Testis (tissue), 3 donors: ENCODE measurements around the gene TUBB. TPM values are rescaled to one million over a fixed set of nuclear protein-coding genes. Genes with fewer than 3 reads are reported as not detected.

Experiments
- DNase-seq: peaks from one replicate; pipeline ENCODE4 v3.0.0-alpha.2; 2019
- H3K27ac ChIP-seq, 2 donors: fragments of 200-600 bp; sonication (generic); one replicate each; pipeline ENCODE4 v1.5.1; 2019
- H3K27me3 ChIP-seq: fragments of 200-600 bp; sonication (generic); one replicate; pipeline ENCODE4 v1.5.1; 2019
- H3K36me3 ChIP-seq: fragments of 200-600 bp; sonication (generic); one replicate; pipeline ENCODE4 v1.5.1; 2017; ENCODE audit warnings: low read depth; ENCODE audit errors: missing control alignments
- H3K4me1 ChIP-seq: fragments of 200-600 bp; sonication (generic); one replicate; pipeline ENCODE4 v1.5.1; 2019
- H3K4me3 ChIP-seq, 2 donors: fragments of 200-600 bp; sonication (generic); one replicate each; pipeline ENCODE4 v1.5.1; 2017 to 2019
- H3K9me3 ChIP-seq: fragments of 200-600 bp; sonication (generic); one replicate; pipeline ENCODE4 v1.5.1; 2017
- CTCF ChIP-seq, 3 experiments: fragments of 450-650 bp in 2 of 3; fragments of 200-600 bp in 1 of 3; sonication (generic) in 1 of 3; IDR thresholded peaks; one replicate each; pipeline ENCODE4 v1.5.1; 2016 to 2019; ENCODE audit warnings: antibody characterized with exemption in 3 of 3, mild to moderate bottlenecking in 2 of 3, moderate library complexity in 1 of 3
- POLR2A ChIP-seq: fragments of 450-650 bp; IDR thresholded peaks from one replicate; pipeline ENCODE4 v1.6.1; 2017; ENCODE audit warnings: antibody characterized with exemption, mild to moderate bottlenecking, moderate library complexity
- WGBS, 2 donors: methylation state at CpG; one replicate each; pipeline ENCODE4 v1.1.5; 2018; 5-methylcytosine and 5-hydroxymethylcytosine counted together
- intact Hi-C: fragments of 100-400 bp; cut with DNase I; formaldehyde crosslinking; loops from one replicate; pipeline ENCODE4 v1.15.1; 2023; ENCODE audit warnings: low total_unique reads
- polyA plus RNA-seq: library from polyadenylated mRNA; stranded (reverse); fragments of 350-450 nt; fragmentation: Illumina TruSeq; extraction: RNeasy Lipid Tissue Mini Kit (QIAGEN cat#74804); gene quantifications from one replicate; pipeline ENCODE4 v1.2.3, GENCODE V29; 2014; ENCODE audit warnings: low read depth, low replicate concordance; ENCODE audit not compliant: insufficient read depth
- total RNA-seq, 2 donors: library from RNA; depleted of rRNA; stranded (reverse); fragments of >200 nt; gene quantifications; one replicate each; pipeline ENCODE4 v1.2.3, GENCODE V29; 2016

TUBB gene
- total and polyA plus RNA-seq, 3 donors from 2014 or later, result 173 to 309 (median 252) TPM

GRCh38 chr6:30727920-30728553 lies 7.9 kb downstream of the TUBB start:
- intact Hi-C loops, result loop anchor here (10.0 kb wide), 1 partner anchor 1083 kb away; no protein-coding TSS in a partner anchor
- Histone ChIP-seq H3K27me3 (no peaks in the 10 kb centered on the region), H3K36me3 (no peaks in the 10 kb centered on the region), H3K9me3 (no peaks in the 10 kb centered on the region), H3K27ac (peak overlapping the region in 1 of 2 donors; percentile 32), H3K4me3 (no peak overlapping the region), H3K4me1 (peaks cover 10% of the 10 kb centered on the region)
- DNase-seq, result no peak
- WGBS, 2 donors, result 46 to 56% methylated on average over 7 of the region's 7 CpGs
- no peak for TF ChIP-seq CTCF (IDR thresholded peaks at IDR 0.05)
- TF ChIP-seq POLR2A, result no peak

GRCh38 chr6:30730601-30731435 lies 10.7 kb downstream of the TUBB start:
- no peaks in the 10 kb centered on the region for H3K36me3 ChIP-seq
- DNase-seq, result peak; percentile 83
- no peak overlapping the region for H3K4me3 ChIP-seq
- WGBS, 2 donors, result 44 to 55% methylated on average over 19 to 30 of the region's 30 CpGs
- H3K27ac ChIP-seq, result no peak overlapping the region
- TF ChIP-seq CTCF (IDR thresholded peaks at IDR 0.05), result peak; percentile 48 to 54 (median 52)
- no peak for TF ChIP-seq POLR2A
- peaks cover 2% of the 10 kb centered on the region for H3K4me1 ChIP-seq
- no peaks in the 10 kb centered on the region for H3K9me3 ChIP-seq
- H3K27me3 ChIP-seq, result no peaks in the 10 kb centered on the region
- intact Hi-C loops, result no loop called here

- intact Hi-C loops, result no loop called here
- no peak overlapping the region for H3K27ac ChIP-seq
These were observed 12.2 kb downstream of the TUBB start for GRCh38 chr6:30732237-30732943.

GRCh38 chr6:30735668-30736314 lies 15.6 kb downstream of the TUBB start:
- WGBS, 2 donors, result 88% methylated on average over 8 of the region's 8 CpGs
- no peak overlapping the region for H3K27ac ChIP-seq
- intact Hi-C loops, result no loop called here
- no peak overlapping the region for H3K4me3 ChIP-seq
- TF ChIP-seq CTCF (IDR thresholded peaks at IDR 0.05), result no peak
- TF ChIP-seq POLR2A, result no peak
- no peak for DNase-seq
- H3K27me3 ChIP-seq, result no peaks in the 10 kb centered on the region
- H3K4me1 ChIP-seq, result no peaks in the 10 kb centered on the region
- no peaks in the 10 kb centered on the region for H3K36me3 ChIP-seq
- no peaks in the 10 kb centered on the region for H3K9me3 ChIP-seq

More at GRCh38 chr6:30732237-30732943, 12.2 kb downstream of the TUBB start:
- Histone ChIP-seq H3K4me1 (no peaks in the 10 kb centered on the region), H3K36me3 (no peaks in the 10 kb centered on the region), H3K27me3 (no peaks in the 10 kb centered on the region), H3K9me3 (no peaks in the 10 kb centered on the region), H3K4me3 (no peak overlapping the region)
- TF ChIP-seq CTCF (IDR thresholded peaks at IDR 0.05), result no peak
- no peak for TF ChIP-seq POLR2A
- 88 to 92% methylated on average over 12 of the region's 12 CpGs for WGBS, 2 donors
- no peak for DNase-seq
